Omental fat pad (tissue), 4 donors: ENCODE results near the gene RAD1. TPM values are rescaled to one million over a fixed set of nuclear protein-coding genes. Genes with fewer than 3 reads are reported as not detected.

Source experiments
- ATAC-seq: fragments of 150-250 bp; one replicate; pipeline ENCODE4 v1.9.1; 2016; ENCODE audit warnings: mild to moderate bottlenecking, moderate library complexity; ENCODE audit not compliant: low FRiP score
- DNase-seq: peaks from one replicate; pipeline ENCODE4 v3.0.0-alpha.2; 2019; ENCODE audit warnings: low spot score
- CTCF ChIP-seq, 3 donors: fragments of 450-650 bp; IDR thresholded peaks; one replicate each; pipeline ENCODE4 v1.5.1; 2016 to 2017; ENCODE audit warnings: antibody characterized with exemption in 3 of 3, mild to moderate bottlenecking in 3 of 3, moderate library complexity in 2 of 3
- total RNA-seq, 4 donors: library from RNA; depleted of rRNA; stranded (reverse); fragments of >200 nt; gene quantifications; one replicate each; pipeline ENCODE4 v1.1.0, GENCODE V29; 2016

The RAD1 gene
- total RNA-seq, 4 donors from 2014 or later = 12.3 to 22.9 (median 16.0) TPM

- TF ChIP-seq CTCF (IDR thresholded peaks at IDR 0.05) = no peak
- ATAC-seq (no peak), DNase-seq (no peak)
Observed at GRCh38 chr5:34916518-34916917, 1.2 kb upstream of the RAD1 start.

- no peak for TF ChIP-seq CTCF (IDR thresholded peaks at IDR 0.05)
- DNase-seq (no peak), ATAC-seq (peak; percentile 12)
Observed at GRCh38 chr5:34915856-34916192, 520 bp upstream of the RAD1 start.

GRCh38 chr5:34914671-34915138 lies 599 bp downstream of the RAD1 start:
- DNase-seq (no peak), ATAC-seq (peak; percentile 10)
- no peak for TF ChIP-seq CTCF (IDR thresholded peaks at IDR 0.05)

GRCh38 chr5:34913072-34913471 lies 2.2 kb downstream of the RAD1 start:
- no peak for TF ChIP-seq CTCF (IDR thresholded peaks at IDR 0.05)
- ATAC-seq (no peak), DNase-seq (no peak)

- DNase-seq = no peak
- ATAC-seq = no peak
- no peak for TF ChIP-seq CTCF (IDR thresholded peaks at IDR 0.05)
Observed at GRCh38 chr5:34905564-34905963, 9.7 kb downstream of the RAD1 start.

- no peak for TF ChIP-seq CTCF (IDR thresholded peaks at IDR 0.05)
- ATAC-seq (no peak), DNase-seq (no peak)
Observed at GRCh38 chr5:34903260-34903659, 12.0 kb downstream of the RAD1 start.

GRCh38 chr5:34900652-34901051 lies 14.7 kb downstream of the RAD1 start:
- TF ChIP-seq CTCF (IDR thresholded peaks at IDR 0.05) = no peak
- ATAC-seq = no peak
- DNase-seq = no peak
